Natural killer cell treated with Interleukin-12 subunit alpha and Interleukin-12 subunit beta and Interleukin-15 and Interleukin-18, amount 100 ng/mL, for 72 hours (primary cell): Measurements from ENCODE around the gene PTPRN2. TPM values are rescaled to one million over a fixed set of nuclear protein-coding genes. Genes with fewer than 3 reads are reported as not detected.
A peak's percentile ranks its signal among the peaks of the same experiment; 100 is the strongest.

ENCODE experiments used
- ATAC-seq, 2 donors: fragments of 150-1000 bp; cut with Tn5 transposase in 1 of 2; sonication (Bioruptor Pico), chemical (Tn5 transposase) in 1 of 2; 2 replicates each; pipeline ENCODE4 v1.10.0; 2021
- DNase-seq: peaks from one replicate; pipeline ENCODE4 v3.0.0; 2022; ENCODE audit warnings: low spot score
- H3K27ac Mint-ChIP-seq, 2 donors: 1 replicate in 1 of 2; 2 replicates in 1 of 2; pipeline ENCODE4 v1.8.0; 2022; ENCODE audit warnings: mixed read lengths in 2 of 2, mild to moderate bottlenecking in 1 of 2, moderate library complexity in 1 of 2
- H3K27me3 Mint-ChIP-seq, 2 donors: 1 replicate in 1 of 2; 2 replicates in 1 of 2; pipeline ENCODE4 v1.8.0; 2022; ENCODE audit warnings: mixed read lengths in 2 of 2
- H3K36me3 Mint-ChIP-seq: one replicate; pipeline ENCODE4 v1.8.0; 2022; ENCODE audit warnings: mixed read lengths
- H3K4me1 Mint-ChIP-seq, 2 donors: 1 replicate in 1 of 2; 2 replicates in 1 of 2; pipeline ENCODE4 v1.8.0; 2022; ENCODE audit warnings: low read depth in 2 of 2, mixed read lengths in 2 of 2, mild to moderate bottlenecking in 1 of 2
- H3K4me3 Mint-ChIP-seq: one replicate; pipeline ENCODE4 v1.8.0; 2022; ENCODE audit warnings: mixed read lengths
- H3K9me3 Mint-ChIP-seq: 2 replicates; pipeline ENCODE4 v1.8.0; 2022; ENCODE audit warnings: mixed read lengths
- total RNA-seq, 2 donors: library from RNA; stranded (reverse); gene quantifications; one replicate each; pipeline ENCODE4 v1.2.3, GENCODE V29; 2022

PTPRN2 gene
- total RNA-seq, 2 donors from 2014 or later = 0.17 to 0.74 TPM

- H3K4me3 Mint-ChIP-seq = no peak overlapping the region
- peaks cover 18 to 20% of the 10 kb centered on the region in 2 donors for H3K4me1 Mint-ChIP-seq
- H3K36me3 Mint-ChIP-seq = peaks cover 27% of the 10 kb centered on the region
- H3K27me3 Mint-ChIP-seq = peaks cover 0 to 7% of the 10 kb centered on the region in 2 donors
- ATAC-seq (no peak), DNase-seq (no peak)
- H3K9me3 Mint-ChIP-seq = peaks cover 33% of the 10 kb centered on the region
- H3K27ac Mint-ChIP-seq = no peak overlapping the region
Measured at GRCh38 chr7:158327571-158328180, 259.9 kb downstream of the PTPRN2 start.

- DNase-seq (no peak), ATAC-seq (no peak)
- Mint-ChIP-seq H3K4me1 (peaks cover 11 to 14% of the 10 kb centered on the region in 2 donors), H3K36me3 (peaks cover 23% of the 10 kb centered on the region), H3K9me3 (peaks cover 26% of the 10 kb centered on the region), H3K4me3 (no peak overlapping the region), H3K27me3 (peaks cover 0 to 7% of the 10 kb centered on the region in 2 donors), H3K27ac (no peak overlapping the region)
Measured at GRCh38 chr7:158327012-158327411, 260.6 kb downstream of the PTPRN2 start.

GRCh38 chr7:158325530-158326381 lies 261.9 kb downstream of the PTPRN2 start:
- H3K36me3 Mint-ChIP-seq = peaks cover 15% of the 10 kb centered on the region
- peaks cover 18% of the 10 kb centered on the region for H3K9me3 Mint-ChIP-seq
- H3K4me1 Mint-ChIP-seq = peaks cover 5 to 8% of the 10 kb centered on the region in 2 donors
- no peak for DNase-seq
- H3K27ac Mint-ChIP-seq = no peak overlapping the region
- ATAC-seq = no peak
- peaks cover 0 to 7% of the 10 kb centered on the region in 2 donors for H3K27me3 Mint-ChIP-seq
- no peak overlapping the region for H3K4me3 Mint-ChIP-seq

GRCh38 chr7:158324397-158325360 lies 262.9 kb downstream of the PTPRN2 start:
- DNase-seq = no peak
- Mint-ChIP-seq H3K27me3 (peaks cover 0 to 7% of the 10 kb centered on the region in 2 donors), H3K4me1 (peaks cover 5 to 8% of the 10 kb centered on the region in 2 donors), H3K27ac (no peak overlapping the region), H3K9me3 (peaks cover 16% of the 10 kb centered on the region), H3K36me3 (peaks cover 15% of the 10 kb centered on the region), H3K4me3 (no peak overlapping the region)
- no peak for ATAC-seq

GRCh38 chr7:158323741-158324396 lies 263.8 kb downstream of the PTPRN2 start:
- peaks cover 5 to 8% of the 10 kb centered on the region in 2 donors for H3K4me1 Mint-ChIP-seq
- peaks cover 16% of the 10 kb centered on the region for H3K9me3 Mint-ChIP-seq
- no peak overlapping the region for H3K4me3 Mint-ChIP-seq
- DNase-seq (no peak), ATAC-seq (no peak)
- H3K36me3 Mint-ChIP-seq = peaks cover 15% of the 10 kb centered on the region
- H3K27me3 Mint-ChIP-seq = peaks cover 0 to 7% of the 10 kb centered on the region in 2 donors
- H3K27ac Mint-ChIP-seq = no peak overlapping the region

GRCh38 chr7:158322616-158323530 lies 264.8 kb downstream of the PTPRN2 start:
- H3K27me3 Mint-ChIP-seq = peaks cover 0 to 7% of the 10 kb centered on the region in 2 donors

GRCh38 chr7:158321936-158322615 lies 265.5 kb downstream of the PTPRN2 start:
- peaks cover 12% of the 10 kb centered on the region for H3K36me3 Mint-ChIP-seq
- H3K27ac Mint-ChIP-seq = no peak overlapping the region
- DNase-seq = no peak
- H3K4me3 Mint-ChIP-seq = no peak overlapping the region
- peaks cover 0 to 7% of the 10 kb centered on the region in 2 donors for H3K27me3 Mint-ChIP-seq
- H3K4me1 Mint-ChIP-seq = peaks cover 5 to 6% of the 10 kb centered on the region in 2 donors
- ATAC-seq = peak in 1 of 2 donors; percentile 46
- H3K9me3 Mint-ChIP-seq = peaks cover 12% of the 10 kb centered on the region

More at GRCh38 chr7:158322616-158323530, 264.8 kb downstream of the PTPRN2 start:
- DNase-seq (no peak), ATAC-seq (no peak)
- H3K9me3 Mint-ChIP-seq = peaks cover 16% of the 10 kb centered on the region
- H3K4me1 Mint-ChIP-seq = peaks cover 5 to 8% of the 10 kb centered on the region in 2 donors
- H3K4me3 Mint-ChIP-seq = no peak overlapping the region
- H3K36me3 Mint-ChIP-seq = peaks cover 15% of the 10 kb centered on the region
- H3K27ac Mint-ChIP-seq = no peak overlapping the region

GRCh38 chr7:158321056-158321700 lies 266.4 kb downstream of the PTPRN2 start:
- DNase-seq (no peak), ATAC-seq (no peak)
- Mint-ChIP-seq H3K27me3 (peaks cover 0 to 7% of the 10 kb centered on the region in 2 donors), H3K27ac (no peak overlapping the region), H3K9me3 (peaks cover 4% of the 10 kb centered on the region), H3K4me1 (no peaks in the 10 kb centered on the region), H3K4me3 (no peak overlapping the region), H3K36me3 (peaks cover 5% of the 10 kb centered on the region)

GRCh38 chr7:158320328-158320727 lies 267.3 kb downstream of the PTPRN2 start:
- peaks cover 0 to 7% of the 10 kb centered on the region in 2 donors for H3K27me3 Mint-ChIP-seq
- no peak overlapping the region for H3K4me3 Mint-ChIP-seq
- no peaks in the 10 kb centered on the region for H3K4me1 Mint-ChIP-seq
- H3K36me3 Mint-ChIP-seq = peaks cover 5% of the 10 kb centered on the region
- DNase-seq (no peak), ATAC-seq (no peak)
- H3K27ac Mint-ChIP-seq = no peak overlapping the region
- H3K9me3 Mint-ChIP-seq = peaks cover 4% of the 10 kb centered on the region

GRCh38 chr7:158318511-158318913 lies 269.1 kb downstream of the PTPRN2 start:
- ATAC-seq = no peak
- no peaks in the 10 kb centered on the region for H3K36me3 Mint-ChIP-seq
- peaks cover 0 to under 1% of the 10 kb centered on the region in 2 donors for H3K27me3 Mint-ChIP-seq
- H3K4me3 Mint-ChIP-seq = no peak overlapping the region
- DNase-seq = no peak
- H3K27ac Mint-ChIP-seq = no peak overlapping the region
- no peaks in the 10 kb centered on the region for H3K4me1 Mint-ChIP-seq
- H3K9me3 Mint-ChIP-seq = no peaks in the 10 kb centered on the region
